ENCODE data around the gene CNTNAP2.

- TF ChIP-seq CTCF (IDR thresholded peaks at IDR 0.05) (no peak), EP300 (IDR thresholded peaks at IDR 0.05) (no peak)
Measured at GRCh38 chr7:146216396-146217041, 99.9 kb downstream of the CNTNAP2 start.
